Right atrium auricular region (tissue), 2 donors: ENCODE results near the gene ZNF527. TPM values are rescaled to one million over a fixed set of nuclear protein-coding genes. Genes with fewer than 3 reads are reported as not detected.

Experiments
- DNase-seq: peaks from one replicate; pipeline ENCODE4 v3.0.0-alpha.2; 2019; ENCODE audit warnings: low spot score
- H3K27ac ChIP-seq, 2 donors: fragments of 200-600 bp; sonication (generic); 1 replicate in 1 of 2; 2 replicates in 1 of 2; pipeline ENCODE4 v1.5.1; 2016 to 2019
- H3K27me3 ChIP-seq, 2 donors: fragments of 200-600 bp; sonication (generic); one replicate each; pipeline versions ENCODE4 v1.5.1 to v1.6.0; 2017 to 2019
- H3K36me3 ChIP-seq: fragments of 200-600 bp; sonication (generic); one replicate; pipeline ENCODE4 v1.5.1; 2016
- H3K4me1 ChIP-seq, 2 donors: fragments of 200-600 bp; sonication (generic); one replicate each; pipeline versions ENCODE4 v1.5.1 to v1.6.0; 2017 to 2019
- H3K4me3 ChIP-seq, 2 donors: fragments of 200-600 bp; sonication (generic); 1 replicate in 1 of 2; 2 replicates in 1 of 2; pipeline ENCODE4 v1.5.1; 2017 to 2019; ENCODE audit warnings: mild to moderate bottlenecking in 1 of 2, moderate library complexity in 1 of 2
- H3K9me3 ChIP-seq, 2 donors: fragments of 200-600 bp; sonication (generic); one replicate each; pipeline ENCODE4 v1.5.1; 2019
- total RNA-seq, 2 donors: library from RNA; depleted of rRNA; stranded (reverse); fragments of >200 nt; gene quantifications; one replicate each; pipeline ENCODE4 v1.1.0, GENCODE V29; 2016
- TF ChIP-seq, protein P1 (sequence below), 2 donors: fragments of 200-600 bp; sonication (generic); IDR thresholded peaks; one replicate each; pipeline ENCODE4 v1.5.1; 2019; ENCODE audit warnings: antibody characterized with exemption in 2 of 2

The ZNF527 gene
- total RNA-seq: 1 to 10 TPM; 6.9 to 7.3 TPM

- Histone ChIP-seq H3K36me3 (peaks cover 18% of the 10 kb centered on the region), H3K27me3 (no peaks in the 10 kb centered on the region), H3K9me3 (no peaks in the 10 kb centered on the region), H3K4me1 (peaks cover 0 to 11% of the 10 kb centered on the region in 2 donors), H3K27ac (peak within 1 kb of the TSS; percentile 90 to 92), H3K4me3 (peak within 1 kb of the TSS; percentile 63 to 70)
- TF ChIP-seq, protein P1, sequence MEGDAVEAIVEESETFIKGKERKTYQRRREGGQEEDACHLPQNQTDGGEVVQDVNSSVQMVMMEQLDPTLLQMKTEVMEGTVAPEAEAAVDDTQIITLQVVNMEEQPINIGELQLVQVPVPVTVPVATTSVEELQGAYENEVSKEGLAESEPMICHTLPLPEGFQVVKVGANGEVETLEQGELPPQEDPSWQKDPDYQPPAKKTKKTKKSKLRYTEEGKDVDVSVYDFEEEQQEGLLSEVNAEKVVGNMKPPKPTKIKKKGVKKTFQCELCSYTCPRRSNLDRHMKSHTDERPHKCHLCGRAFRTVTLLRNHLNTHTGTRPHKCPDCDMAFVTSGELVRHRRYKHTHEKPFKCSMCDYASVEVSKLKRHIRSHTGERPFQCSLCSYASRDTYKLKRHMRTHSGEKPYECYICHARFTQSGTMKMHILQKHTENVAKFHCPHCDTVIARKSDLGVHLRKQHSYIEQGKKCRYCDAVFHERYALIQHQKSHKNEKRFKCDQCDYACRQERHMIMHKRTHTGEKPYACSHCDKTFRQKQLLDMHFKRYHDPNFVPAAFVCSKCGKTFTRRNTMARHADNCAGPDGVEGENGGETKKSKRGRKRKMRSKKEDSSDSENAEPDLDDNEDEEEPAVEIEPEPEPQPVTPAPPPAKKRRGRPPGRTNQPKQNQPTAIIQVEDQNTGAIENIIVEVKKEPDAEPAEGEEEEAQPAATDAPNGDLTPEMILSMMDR (IDR thresholded peaks at IDR 0.05): peak in 1 of 2 donors; percentile 40
- DNase-seq: peak; percentile 98
These were observed at the start of gene ZNF527 for GRCh38 chr19:37370880-37371661. Gene ZNF527 (plus strand): TSS chr19:37371099. CDS start chr19:37374199, 3,100 bp downstream.

DNA sequence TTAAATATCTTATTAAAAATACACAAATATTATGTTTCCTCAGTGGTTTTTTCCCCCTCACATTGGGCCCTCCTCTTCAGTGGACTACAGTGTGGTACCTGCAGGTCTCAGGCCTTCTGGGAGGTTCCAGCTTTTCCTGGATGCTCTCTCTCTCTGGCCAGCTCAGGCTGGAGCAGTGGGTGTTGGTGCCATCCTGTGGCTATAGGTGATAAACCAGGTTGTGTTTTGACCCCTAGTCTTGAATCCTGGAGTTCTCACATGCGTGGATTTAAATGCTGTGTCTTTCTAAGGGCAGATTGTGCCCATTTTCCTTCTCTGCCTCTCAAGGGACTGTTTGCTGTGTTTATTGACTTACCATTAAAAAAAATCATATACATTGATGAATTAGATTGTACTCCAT is 41.2 kb upstream of the ZNF527 start:
- H3K4me1 ChIP-seq: peaks cover 0 to 10% of the 10 kb centered on the region in 2 donors
- TF ChIP-seq, protein P1 (IDR thresholded peaks at IDR 0.05): no peak
- DNase-seq: no peak
- no peak overlapping the region for H3K4me3 ChIP-seq
- no peaks in the 10 kb centered on the region for H3K27me3 ChIP-seq
- peaks cover 33% of the 10 kb centered on the region for H3K36me3 ChIP-seq
- no peak overlapping the region for H3K27ac ChIP-seq
- H3K9me3 ChIP-seq: no peaks in the 10 kb centered on the region

GRCh38 chr19:37332839-37333238 is 38.1 kb upstream of the ZNF527 start:
- Histone ChIP-seq H3K9me3 (no peaks in the 10 kb centered on the region), H3K4me3 (no peak overlapping the region), H3K4me1 (peaks cover 0 to 37% of the 10 kb centered on the region in 2 donors), H3K27me3 (no peaks in the 10 kb centered on the region), H3K27ac (no peak overlapping the region), H3K36me3 (peaks cover 10% of the 10 kb centered on the region)
- TF ChIP-seq, protein P1 (IDR thresholded peaks at IDR 0.05): no peak
- DNase-seq: no peak

GRCh38 chr19:37333457-37333856 is 37.4 kb upstream of the ZNF527 start:
- peaks cover 0 to 41% of the 10 kb centered on the region in 2 donors for H3K4me1 ChIP-seq
- no peak overlapping the region for H3K27ac ChIP-seq
- TF ChIP-seq, protein P1 (IDR thresholded peaks at IDR 0.05): no peak
- no peaks in the 10 kb centered on the region for H3K9me3 ChIP-seq
- no peaks in the 10 kb centered on the region for H3K27me3 ChIP-seq
- DNase-seq: no peak
- H3K4me3 ChIP-seq: no peak overlapping the region
- H3K36me3 ChIP-seq: peaks cover 7% of the 10 kb centered on the region

DNA sequence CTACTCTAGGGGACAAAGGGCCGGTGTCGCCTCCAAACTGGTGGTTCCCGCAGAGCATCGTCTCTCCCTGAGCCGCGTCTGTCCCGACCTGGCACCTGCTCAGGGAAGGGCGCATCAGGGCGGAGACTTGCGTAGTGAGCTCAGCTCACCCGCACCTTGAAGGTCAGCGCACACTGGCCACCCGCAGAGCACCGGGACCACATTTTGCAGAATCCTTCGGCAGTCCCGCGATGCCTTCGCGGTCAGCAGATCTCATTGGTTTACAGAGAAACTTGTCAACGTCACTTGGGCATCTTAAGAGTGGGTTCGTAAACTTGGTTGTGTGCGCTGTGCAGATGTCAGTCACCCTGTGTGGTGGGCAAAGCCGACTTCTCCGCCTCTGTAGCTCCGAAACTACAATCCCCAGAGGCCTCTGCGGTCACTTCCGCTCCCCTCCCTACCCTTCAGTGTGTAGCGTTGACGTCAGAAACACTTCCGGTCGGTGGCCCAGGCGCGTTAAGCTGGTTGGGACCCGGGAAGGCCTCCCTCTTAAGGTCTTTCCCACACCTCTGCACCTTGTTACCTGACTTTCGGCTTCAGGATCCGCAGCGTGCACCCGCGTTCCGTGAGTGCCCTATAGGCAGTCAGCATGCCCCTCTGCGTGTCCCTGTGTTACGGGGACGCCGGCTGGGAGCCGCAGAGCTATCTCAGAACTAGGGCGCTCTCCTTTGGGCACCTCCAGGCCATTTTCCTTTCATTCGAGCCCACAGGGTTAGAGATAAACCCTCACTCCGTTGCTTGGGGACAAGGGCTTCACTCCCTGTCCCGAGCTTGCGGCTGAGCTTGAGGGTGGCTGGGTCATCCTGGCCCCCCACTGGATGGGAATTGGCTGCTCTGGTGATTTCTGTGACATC is 36.5 kb upstream of the ZNF527 start:
- H3K36me3 ChIP-seq: no peaks in the 10 kb centered on the region
- TF ChIP-seq, protein P1 (IDR thresholded peaks at IDR 0.05): peak in 1 of 2 donors; percentile 8
- H3K27ac ChIP-seq: peak overlapping the region; percentile 89 to 93
- peak overlapping the region; percentile 77 to 89 for H3K4me3 ChIP-seq
- peaks cover 0 to 42% of the 10 kb centered on the region in 2 donors for H3K4me1 ChIP-seq
- H3K9me3 ChIP-seq: no peaks in the 10 kb centered on the region
- peak; percentile 93 for DNase-seq
- no peaks in the 10 kb centered on the region for H3K27me3 ChIP-seq
